Endothelial cell of hepatic sinusoid (primary cell): ENCODE results near the gene TOP2A.
"Not testable (repeated sequence)": the region's sequence is repeated elsewhere in the genome, so short reads cannot be mapped to it uniquely, and the experiment has no call there.

Source experiments
- in situ Hi-C: cut with HindIII; loops from 2 replicates; pipeline ENCODE4 v1.10.0; 2017; ENCODE audit warnings: low sequenced_read_pairs

The TOP2A gene

DNA sequence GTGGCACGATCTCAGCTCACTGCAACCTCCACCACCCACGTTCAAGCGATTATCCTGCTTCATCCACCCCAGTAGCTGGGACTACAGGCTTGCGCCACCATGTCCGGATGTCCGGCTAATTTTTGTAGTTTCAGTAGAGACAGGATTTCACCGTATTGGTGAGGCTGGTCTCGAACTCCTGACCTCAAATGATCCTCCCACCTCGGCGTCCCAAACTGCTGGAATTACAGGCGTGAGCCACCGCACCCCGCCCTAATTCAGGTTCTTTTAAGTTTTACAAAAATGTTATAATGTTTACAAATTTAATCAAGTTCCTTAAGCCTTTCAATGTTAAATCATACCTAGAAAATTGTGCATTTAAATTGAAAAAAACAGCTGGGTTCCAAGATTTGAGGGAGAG, 39.9 kb downstream of the TOP2A start:
- in situ Hi-C loops, result no loop called here

GRCh38 chr17:40376541-40376940, 41.2 kb downstream of the TOP2A start:
- in situ Hi-C loops, result not testable (repeated sequence)

DNA sequence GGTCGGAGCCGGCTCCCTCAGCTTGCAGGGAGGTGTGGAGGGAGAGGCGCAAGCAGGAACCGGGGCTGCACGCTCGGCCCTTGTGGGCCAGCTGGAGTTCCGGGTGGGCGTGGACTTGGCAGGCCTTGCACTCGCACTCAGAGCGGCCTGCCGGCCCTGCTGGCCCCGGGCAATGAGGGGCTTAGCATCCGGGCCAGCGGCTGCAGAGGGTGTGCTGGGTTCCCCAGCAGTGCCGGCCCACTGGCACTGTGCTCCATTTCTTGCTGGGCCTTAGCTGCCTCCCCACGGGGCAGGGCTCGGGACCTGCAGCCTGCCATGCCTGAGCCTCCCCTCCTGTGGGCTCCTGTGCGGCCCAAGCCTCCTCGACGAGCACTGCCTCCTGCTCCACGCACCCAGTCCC, 41.9 kb downstream of the TOP2A start:
- in situ Hi-C loops, result not testable (repeated sequence)

GRCh38 chr17:40374821-40375498, 42.7 kb downstream of the TOP2A start:
- in situ Hi-C loops, result no loop called here

- in situ Hi-C loops, result no loop called here
These were observed 43.7 kb downstream of the TOP2A start for GRCh38 chr17:40373999-40374398.

DNA sequence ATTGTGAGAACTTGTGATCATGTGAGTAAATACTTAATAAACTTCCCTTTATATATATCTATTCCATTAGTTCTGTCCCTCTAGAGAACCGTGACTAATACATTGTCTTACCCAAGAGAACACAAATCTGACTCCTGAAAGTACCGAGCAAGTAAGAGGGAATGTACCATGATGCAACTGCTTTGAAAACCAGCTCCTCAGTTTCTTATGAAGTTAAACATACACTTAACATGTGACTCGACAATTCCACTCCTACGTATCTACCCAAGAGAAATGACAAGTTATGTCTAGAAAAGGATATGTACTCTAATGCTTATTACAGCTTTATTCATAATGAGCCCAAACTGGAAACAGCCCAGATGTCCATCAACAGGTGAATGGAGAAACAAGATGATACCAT, 44.4 kb downstream of the TOP2A start:
- in situ Hi-C loops, result no loop called here

DNA sequence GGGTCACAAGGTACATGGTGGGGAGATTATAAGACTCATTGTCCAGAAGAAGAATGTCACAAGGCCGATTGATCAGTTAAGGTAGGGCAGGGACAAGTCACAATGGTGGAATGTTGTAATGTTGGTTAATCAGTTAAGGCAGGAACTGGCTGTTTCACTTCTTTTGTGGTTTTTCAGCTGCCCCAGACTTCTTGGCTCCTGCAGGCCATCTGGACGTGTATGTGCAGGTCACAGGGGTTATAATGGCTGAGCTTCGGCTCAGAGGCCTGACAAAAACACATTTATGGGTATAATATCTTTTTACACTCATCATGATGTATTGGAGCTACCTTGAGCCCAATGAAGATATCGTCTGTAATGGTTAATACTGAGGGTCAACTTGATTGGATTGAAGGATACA, 45.1 kb downstream of the TOP2A start:
- in situ Hi-C loops, result not testable (repeated sequence)

- in situ Hi-C loops, result no loop called here
These were observed 45.7 kb downstream of the TOP2A start for GRCh38 chr17:40372031-40372430.

GRCh38 chr17:40371261-40371929, 46.3 kb downstream of the TOP2A start:
- in situ Hi-C loops, result no loop called here

DNA sequence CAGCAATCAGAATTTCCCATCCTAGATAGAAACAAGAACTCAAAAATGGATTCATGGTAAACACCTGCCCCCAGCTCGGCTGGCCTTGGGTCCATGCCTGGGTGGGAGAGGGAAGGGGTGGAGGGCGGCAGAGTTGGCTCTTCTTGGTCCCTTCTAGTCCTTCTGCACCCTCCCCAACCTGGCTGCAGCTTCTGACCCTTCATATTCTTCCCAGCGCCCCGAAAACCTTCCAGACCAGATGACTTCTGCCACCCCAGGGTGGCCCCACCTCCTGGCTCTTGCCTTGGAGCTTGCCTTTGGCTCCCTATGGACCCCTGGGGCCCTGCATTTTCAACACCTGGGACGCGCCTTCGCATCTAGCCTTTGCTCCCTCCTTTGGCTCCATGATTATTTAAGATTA, 47.8 kb downstream of the TOP2A start:
- in situ Hi-C loops, result no loop called here

GRCh38 chr17:40367728-40368127, 50.0 kb downstream of the TOP2A start:
- in situ Hi-C loops, result not testable (repeated sequence)

- in situ Hi-C loops, result no loop called here
These were observed 50.7 kb downstream of the TOP2A start for GRCh38 chr17:40366861-40367518.

GRCh38 chr17:40366076-40366860, 51.4 kb downstream of the TOP2A start:
- in situ Hi-C loops, result no loop called here

DNA sequence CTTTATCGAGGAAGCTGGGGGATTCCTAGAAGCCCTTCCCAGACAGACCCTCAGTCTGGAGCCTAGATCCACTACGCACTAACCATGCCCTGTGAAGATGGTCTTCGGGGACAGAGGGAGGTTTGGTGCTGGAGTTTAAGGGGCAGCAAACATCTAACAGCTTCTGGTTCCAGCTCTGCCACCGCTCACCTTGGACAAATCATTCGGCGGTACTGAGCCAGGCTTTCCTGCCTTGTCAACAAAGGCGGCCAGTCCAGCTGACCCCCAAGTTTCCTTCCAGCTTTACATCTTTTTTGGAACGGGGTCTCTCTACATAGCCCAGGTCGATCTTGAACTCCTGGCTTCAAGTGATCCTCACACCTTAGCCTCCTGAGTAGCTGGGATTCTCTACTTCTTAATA, 52.8 kb downstream of the TOP2A start:
- in situ Hi-C loops, result loop anchor here (5.0 kb wide), 2 partner anchors 63 to 197 kb away; no protein-coding TSS in a partner anchor

- in situ Hi-C loops, result loop anchor here (5.0 kb wide), 2 partner anchors 62 to 198 kb away; no protein-coding TSS in a partner anchor
These were observed 53.4 kb downstream of the TOP2A start, which contains the start of gene GJD3 for GRCh38 chr17:40364121-40364861. TSS of gene GJD3 (minus strand) at chr17:40364737. CDS start at chr17:40363815, 922 bp downstream.

DNA sequence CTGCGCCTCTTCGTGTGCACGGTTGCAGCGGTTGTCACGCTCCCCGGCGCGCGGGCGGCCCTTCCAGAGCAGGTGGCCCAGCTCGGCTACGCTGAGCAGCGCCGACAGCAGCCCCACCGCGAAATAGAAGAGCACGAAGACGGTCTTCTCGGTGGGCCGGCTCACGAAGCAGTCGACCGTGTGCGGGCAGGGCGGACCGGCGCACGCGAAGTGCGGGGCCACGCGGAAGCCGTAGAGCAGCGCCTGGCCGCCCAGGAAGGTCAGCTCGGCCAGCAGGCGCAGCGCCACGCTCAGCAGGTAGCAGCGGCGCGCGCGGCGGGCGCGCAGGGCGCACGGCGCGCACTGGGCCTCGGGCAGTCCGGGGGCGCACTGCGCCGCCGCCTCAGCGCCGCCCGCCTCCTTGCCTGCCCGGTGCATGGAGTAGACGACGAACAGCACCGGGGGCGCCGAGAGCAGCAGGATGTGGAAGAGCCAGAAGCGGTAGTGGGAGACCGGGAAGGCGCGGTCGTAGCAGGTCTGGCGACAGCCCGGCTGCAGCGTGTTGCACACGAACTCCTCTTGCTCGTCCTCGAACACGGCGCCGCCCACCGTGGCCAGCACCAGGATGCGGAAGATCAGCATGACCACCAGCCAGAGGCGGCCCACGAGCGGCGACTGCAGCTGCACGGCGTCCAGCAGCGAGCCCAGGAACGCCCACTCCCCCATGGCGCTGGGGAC, 54.4 kb downstream of the TOP2A start:
- in situ Hi-C loops, result loop anchor here (5.0 kb wide), 2 partner anchors 61 to 199 kb away; no protein-coding TSS in a partner anchor

GRCh38 chr17:40362696-40363110, 55.0 kb downstream of the TOP2A start:
- in situ Hi-C loops, result loop anchor here (5.0 kb wide), 2 partner anchors 60 to 200 kb away; no protein-coding TSS in a partner anchor

GRCh38 chr17:40361925-40362695, 55.6 kb downstream of the TOP2A start:
- in situ Hi-C loops, result loop anchor here (5.0 kb wide), 2 partner anchors 60 to 200 kb away; no protein-coding TSS in a partner anchor
